GM10248 (cell line): ENCODE data around the gene CTNNBL1.

Experiments used
- CTCF ChIA-PET: fragments of 300-600 bp; sonication (Branson Sonifier 250); formaldehyde crosslinking; extraction: SDS; loops from one replicate; lab custom pipeline; 2021; ENCODE audit warnings: antibody characterized with exemption; lab: Yijun Ruan, JAX
- POLR2A ChIA-PET: fragments of 350-650 bp; sonication (Branson Sonifier 250); formaldehyde crosslinking; extraction: SDS; loops from one replicate; lab custom pipeline; 2020; ENCODE audit warnings: antibody characterized with exemption; lab: Yijun Ruan, JAX
- DNase-seq: peaks from one replicate; pipeline ENCODE4 v3.0.0; 2012; ENCODE audit errors: extremely low spot score
- CTCF ChIP-seq: IDR thresholded peaks from 2 replicates; pipeline ENCODE4 v1.5.1; 2012; ENCODE audit warnings: mild to moderate bottlenecking, low read depth; ENCODE audit errors: extremely low read depth, missing control alignments, control extremely low read depth

CTNNBL1 gene

GRCh38 chr20:37886851-37887297 lies 193.0 kb downstream of the CTNNBL1 start:
- CTCF ChIA-PET: interaction anchor here (0.8 kb wide), 1 partner anchor 8 kb away, joined by 3 read pairs; no protein-coding TSS in a partner anchor
- TF ChIP-seq CTCF: no peak
- no peak for DNase-seq
- POLR2A ChIA-PET: no interaction called here

- POLR2A ChIA-PET: no interaction called here
These were observed 194.8 kb downstream of the CTNNBL1 start for GRCh38 chr20:37888641-37889040.

GRCh38 chr20:37890108-37890507 lies 196.3 kb downstream of the CTNNBL1 start:
- ChIA-PET POLR2A (no interaction called here), CTCF (interaction anchor here (1.4 kb wide), 1 partner anchor 325 kb away, joined by 3 read pairs; no protein-coding TSS in a partner anchor)
- DNase-seq: no peak
- no peak for TF ChIP-seq CTCF

More at GRCh38 chr20:37888641-37889040, 194.8 kb downstream of the CTNNBL1 start:
- DNase-seq: no peak
- CTCF ChIA-PET: interaction anchor here (1.4 kb wide), 1 partner anchor 324 kb away, joined by 3 read pairs; no protein-coding TSS in a partner anchor
- TF ChIP-seq CTCF: no peak

GRCh38 chr20:37890643-37891042 lies 196.8 kb downstream of the CTNNBL1 start:
- no peak for DNase-seq
- TF ChIP-seq CTCF: no peak
- ChIA-PET POLR2A (no interaction called here), CTCF (no interaction called here)

- TF ChIP-seq CTCF: no peak
- CTCF ChIA-PET: no interaction called here
- DNase-seq: no peak
- POLR2A ChIA-PET: no interaction called here
These were observed 198.2 kb downstream of the CTNNBL1 start for GRCh38 chr20:37892001-37892400.

GRCh38 chr20:37893566-37894241 lies 199.9 kb downstream of the CTNNBL1 start:
- ChIA-PET POLR2A (no interaction called here), CTCF (interaction anchor here (1.0 kb wide), 2 partner anchors 9 to 328 kb away, joined by 3 to 4 read pairs; no protein-coding TSS in a partner anchor)
- no peak for TF ChIP-seq CTCF
- no peak for DNase-seq
